Embryonic facial prominence (tissue), 1 donor: ENCODE results near the gene MAP2K7.
"Not testable (repeated sequence)": the region's sequence is repeated elsewhere in the genome, so short reads cannot be mapped to it uniquely, and the experiment has no call there.

Experiments
- DNase-seq: peaks from one replicate; pipeline ENCODE4 v3.0.0-alpha.2; 2016; ENCODE audit errors: extremely low spot score

The MAP2K7 gene

GRCh38 chr19:7883105-7883504 is 20.6 kb upstream of the MAP2K7 start:
- DNase-seq, result no peak

- no peak for DNase-seq
Measured at GRCh38 chr19:7883796-7884570, 19.7 kb upstream of the MAP2K7 start.

- DNase-seq, result no peak
Measured at GRCh38 chr19:7885818-7886217, 17.9 kb upstream of the MAP2K7 start.

- no peak for DNase-seq
Measured at GRCh38 chr19:7887408-7888144, 16.1 kb upstream of the MAP2K7 start.

- DNase-seq, result no peak
Measured at GRCh38 chr19:7888145-7888825, 15.4 kb upstream of the MAP2K7 start, which contains the start of gene LRRC8E. TSS of gene LRRC8E (plus strand) at chr19:7888510. CDS start at chr19:7895604, 7,094 bp downstream.

GRCh38 chr19:7888826-7889217 is 14.9 kb upstream of the MAP2K7 start:
- no peak for DNase-seq

- DNase-seq, result not testable (repeated sequence)
Measured at GRCh38 chr19:7893362-7894101, 10.1 kb upstream of the MAP2K7 start.

GRCh38 chr19:7894612-7895309 is 8.9 kb upstream of the MAP2K7 start:
- no peak for DNase-seq

- DNase-seq, result no peak
Measured at GRCh38 chr19:7895565-7895964, 8.1 kb upstream of the MAP2K7 start.

- DNase-seq, result no peak
Measured at GRCh38 chr19:7897292-7897691, 6.4 kb upstream of the MAP2K7 start.

- no peak for DNase-seq
Measured at GRCh38 chr19:7898967-7899366, 4.7 kb upstream of the MAP2K7 start.

- no peak for DNase-seq
Measured at GRCh38 chr19:7899751-7900378, 3.8 kb upstream of the MAP2K7 start.

GRCh38 chr19:7900401-7900870 is 3.2 kb upstream of the MAP2K7 start:
- DNase-seq, result no peak

GRCh38 chr19:7900931-7901330 is 2.7 kb upstream of the MAP2K7 start:
- DNase-seq, result no peak

- no peak for DNase-seq
Measured at GRCh38 chr19:7901337-7901736, 2.3 kb upstream of the MAP2K7 start.

- no peak for DNase-seq
Measured at GRCh38 chr19:7902796-7903243, 857 bp upstream of the MAP2K7 start.

- DNase-seq, result no peak
Measured at GRCh38 chr19:7904074-7905020, 670 bp downstream of the MAP2K7 start.

- DNase-seq, result no peak
Measured at GRCh38 chr19:7905268-7905667, 1.6 kb downstream of the MAP2K7 start.

GRCh38 chr19:7905859-7906258 is 2.2 kb downstream of the MAP2K7 start:
- DNase-seq, result no peak
